Stomach (tissue), 4 donors: ENCODE data around the gene SLC7A9.

Experiments used
- CTCF ChIP-seq, 7 experiments: fragments of 450-650 bp in 4 of 7; fragments of 200-600 bp in 3 of 7; sonication (generic) in 3 of 7; IDR thresholded peaks; one replicate each; pipeline ENCODE4 v1.5.1; 2016 to 2019; ENCODE audit warnings: antibody characterized with exemption in 7 of 7, control low read depth in 2 of 7, mild to moderate bottlenecking in 1 of 7
- EP300 ChIP-seq: sonication (generic); formaldehyde crosslinking; IDR thresholded peaks from one replicate; pipeline ENCODE4 v1.6.1; 2017; ENCODE audit warnings: antibody characterized with exemption
- POLR2A ChIP-seq, 4 donors: fragments of 450-650 bp; IDR thresholded peaks; one replicate each; pipeline ENCODE4 v1.6.1; 2016; ENCODE audit warnings: antibody characterized with exemption in 4 of 4, control low read depth in 2 of 4, mild to moderate bottlenecking in 1 of 4, moderate library complexity in 1 of 4
- POLR2AphosphoS5 ChIP-seq, 3 donors: sonication (generic); formaldehyde crosslinking; IDR thresholded peaks; one replicate each; pipeline ENCODE4 v1.6.1; 2016; ENCODE audit warnings: antibody characterized with exemption in 3 of 3

- TF ChIP-seq CTCF (IDR thresholded peaks at IDR 0.05) (no peak), POLR2AphosphoS5 (IDR thresholded peaks at IDR 0.05) (no peak), EP300 (no peak), POLR2A (IDR thresholded peaks at IDR 0.05) (no peak)
These were observed 40.1 kb downstream of the SLC7A9 start for GRCh38 chr19:32829345-32829896.
